HG02642 (cell line): ENCODE data around the gene CDRT15.
"Not testable (repeated sequence)": the region's sequence is repeated elsewhere in the genome, so short reads cannot be mapped to it uniquely, and the experiment has no call there.

Experiments used
- ATAC-seq: cut with Tn5 transposase; IDR thresholded peaks from one replicate; pipeline ENCODE4 v1.9.1; 2021; ENCODE audit warnings: mild to moderate bottlenecking; ENCODE audit not compliant: unreplicated experiment, poor library complexity

The CDRT15 gene

DNA sequence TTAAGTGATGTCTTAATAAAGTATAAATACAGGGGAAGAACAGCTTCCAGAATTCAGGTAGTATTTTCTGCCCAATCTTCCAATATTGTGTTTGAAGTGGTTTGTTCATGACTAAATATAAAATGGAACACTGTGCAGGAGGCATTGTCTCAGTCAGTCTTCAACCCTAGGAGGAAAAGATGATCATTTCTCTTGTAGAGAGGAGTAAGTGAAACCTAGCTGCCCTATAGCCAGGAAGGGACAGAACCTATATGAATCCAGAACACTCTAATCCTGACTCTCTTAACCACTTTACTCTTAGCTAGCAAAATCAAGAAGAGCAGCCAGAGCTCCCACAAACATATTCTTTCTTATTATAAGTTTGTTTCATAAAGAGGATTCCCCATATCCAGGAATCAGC, 45.2 kb downstream of the CDRT15 start:
- not testable (repeated sequence) for ATAC-seq

DNA sequence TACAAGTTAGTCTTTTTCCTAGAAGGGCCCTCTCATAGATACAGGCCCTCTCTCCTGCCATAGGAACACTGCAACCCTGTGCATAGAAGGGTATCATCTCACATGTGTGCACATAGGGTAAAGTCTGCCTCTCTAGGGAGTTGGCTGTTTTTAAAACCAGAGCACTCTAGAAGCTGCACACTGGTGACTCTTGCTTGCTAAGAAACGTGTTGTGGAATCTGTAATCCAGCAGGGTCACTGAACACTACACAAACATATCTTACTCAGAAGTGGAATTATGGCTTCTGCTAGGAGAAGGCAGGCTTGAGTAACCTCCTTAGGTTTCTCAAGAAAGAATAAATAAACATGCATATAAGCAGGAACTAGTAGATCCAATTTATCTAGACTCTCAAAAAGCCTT, 45.9 kb downstream of the CDRT15 start:
- not testable (repeated sequence) for ATAC-seq

DNA sequence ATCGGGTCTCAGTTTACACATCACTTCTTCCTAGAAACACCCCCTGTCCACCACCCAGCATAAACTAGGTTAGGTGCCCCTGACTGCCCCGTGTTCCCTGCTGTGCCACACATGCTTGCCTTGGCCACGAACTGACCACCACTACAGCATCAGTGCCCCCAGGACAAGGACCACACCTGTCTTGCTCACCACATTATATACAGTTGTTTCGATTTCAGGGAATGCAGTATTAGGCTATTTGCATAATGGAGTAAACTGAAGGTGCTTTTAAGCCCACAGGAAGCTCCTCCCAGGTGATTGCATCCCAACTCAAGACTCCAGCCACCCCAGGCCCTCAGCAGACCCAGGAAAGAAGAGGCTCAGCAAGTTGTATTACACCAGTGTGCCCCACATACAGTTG, 50.2 kb downstream of the CDRT15 start:
- not testable (repeated sequence) for ATAC-seq
